ENCODE results near the gene ADCK1.
"Not testable (repeated sequence)": the region's sequence is repeated elsewhere in the genome, so short reads cannot be mapped to it uniquely, and the experiment has no call there.

Gene ADCK1

GRCh38 chr14:77955816-77956484, 156.0 kb downstream of the ADCK1 start:
- DNase-seq (ENCODE audit: low read depth), result no peak

DNA sequence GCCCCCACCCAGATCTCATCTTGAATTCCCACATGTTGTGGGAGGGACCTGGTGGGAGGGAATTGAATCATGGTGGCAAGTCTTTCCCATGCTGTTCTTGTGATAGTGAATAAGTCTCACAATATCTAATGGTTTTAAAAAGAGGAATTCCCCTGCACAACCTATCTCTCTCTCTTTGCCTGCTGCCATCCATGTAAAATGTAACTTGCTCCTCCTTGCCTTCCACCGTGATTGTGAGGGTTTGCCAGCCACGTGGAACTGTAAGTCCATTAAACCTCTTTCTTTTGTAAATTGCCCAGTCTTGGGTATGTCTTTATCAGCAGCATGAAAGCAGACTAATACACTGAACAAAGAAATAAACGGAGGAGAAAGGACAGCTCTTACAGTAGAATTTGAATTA, 159.8 kb downstream of the ADCK1 start:
- not testable (repeated sequence) for DNase-seq (ENCODE audit: low read depth)

GRCh38 chr14:77961847-77962580, 162.1 kb downstream of the ADCK1 start:
- no peak for DNase-seq (ENCODE audit: low read depth)

DNA sequence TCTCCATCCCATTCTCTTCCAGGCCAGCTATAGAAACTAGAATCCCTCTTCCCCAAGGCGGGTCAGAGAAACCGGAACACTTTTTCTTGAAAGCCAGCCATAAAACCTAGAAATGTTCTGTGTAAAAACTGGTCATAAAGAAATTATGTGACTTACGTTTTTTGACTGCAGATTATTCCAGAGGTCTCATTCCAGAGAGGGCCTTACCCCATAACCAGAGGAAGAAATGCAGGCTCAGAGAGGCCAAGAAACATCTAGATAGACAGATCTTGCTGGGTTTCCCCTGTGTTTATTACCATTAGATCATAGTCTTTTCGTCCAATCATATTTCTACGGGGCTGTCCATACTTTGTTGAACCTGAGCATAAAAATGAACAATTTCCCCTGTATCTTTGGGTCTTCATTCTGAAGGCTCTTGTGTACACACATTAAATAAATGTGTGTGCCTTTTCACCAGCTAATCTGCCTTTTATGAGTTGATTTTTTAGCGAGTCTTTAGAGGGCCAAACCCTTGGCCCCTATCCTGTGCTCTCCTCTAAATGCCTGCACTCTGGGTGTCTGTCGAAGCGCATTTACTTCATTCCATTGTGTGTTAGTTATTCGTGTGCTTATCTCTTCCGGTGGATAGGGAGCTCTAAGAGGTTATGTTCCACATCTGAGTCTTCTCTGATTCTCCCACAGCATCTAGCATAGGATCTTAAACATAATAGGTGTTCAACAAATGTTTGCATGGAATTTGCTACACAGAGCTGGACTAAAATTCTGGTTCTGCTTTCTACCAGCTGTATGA, 163.0 kb downstream of the ADCK1 start:
- DNase-seq (ENCODE audit: low read depth), result no peak

DNA sequence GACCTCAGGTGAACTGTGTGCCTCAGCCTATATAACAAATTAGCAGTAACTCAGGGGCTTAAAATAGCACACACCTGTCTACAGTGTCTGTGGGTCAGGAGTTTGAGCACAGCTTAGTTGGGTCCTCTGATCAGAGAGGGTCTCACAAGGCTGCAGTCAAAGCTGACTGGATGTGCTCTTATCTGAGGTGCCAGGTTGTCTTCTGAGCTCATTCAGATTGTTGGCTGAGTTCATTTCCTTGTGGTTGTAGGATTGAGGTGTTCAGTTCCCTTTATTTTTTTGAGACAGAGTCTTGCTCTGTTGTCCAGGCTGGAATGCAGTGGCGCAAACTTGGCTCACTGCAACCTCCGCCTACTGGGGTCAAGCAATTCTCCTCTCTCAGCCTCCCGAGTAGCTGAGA, 164.7 kb downstream of the ADCK1 start:
- no peak for DNase-seq (ENCODE audit: low read depth)

DNA sequence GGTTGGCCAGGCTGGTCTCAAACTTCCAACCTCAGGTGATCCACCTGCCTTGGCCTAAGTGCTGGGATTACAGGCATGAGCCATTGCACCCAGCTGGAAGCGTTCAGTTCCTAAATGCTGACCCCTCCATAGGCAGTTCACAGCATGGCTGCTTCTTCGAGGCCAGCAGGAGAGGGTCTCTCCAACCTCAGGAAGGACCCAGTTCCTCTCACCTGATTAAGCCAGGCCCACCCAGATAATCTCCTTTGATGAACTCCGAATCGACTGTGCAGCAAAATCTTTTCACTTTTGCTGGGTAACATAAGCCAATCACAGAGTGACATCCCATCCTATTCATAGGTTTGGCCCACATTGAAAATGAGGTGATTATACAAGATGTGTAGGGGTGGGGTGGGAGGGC, 165.1 kb downstream of the ADCK1 start:
- DNase-seq (ENCODE audit: low read depth), result no peak

GRCh38 chr14:77965919-77966435, 166.1 kb downstream of the ADCK1 start:
- DNase-seq (ENCODE audit: low read depth), result no peak

DNA sequence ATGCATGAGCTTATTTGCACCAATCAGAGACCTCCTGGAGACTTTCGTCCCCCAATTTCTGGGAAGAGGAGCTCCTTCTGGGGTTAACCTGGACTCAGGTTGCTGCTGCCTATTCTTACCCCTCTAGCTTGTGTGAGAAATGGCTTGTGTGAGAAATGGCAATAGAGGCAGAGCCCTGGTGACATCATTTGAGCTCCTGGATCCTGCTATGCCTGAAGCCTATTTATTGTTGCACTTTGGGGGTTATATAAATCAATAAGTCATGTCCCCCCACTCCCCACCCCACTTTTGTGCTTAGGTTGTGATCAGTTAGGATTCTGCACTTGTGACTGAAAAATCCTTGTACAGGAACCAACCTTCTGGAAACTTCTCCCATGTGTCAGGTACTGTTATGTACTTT, 167.2 kb downstream of the ADCK1 start:
- DNase-seq (ENCODE audit: low read depth), result no peak

DNA sequence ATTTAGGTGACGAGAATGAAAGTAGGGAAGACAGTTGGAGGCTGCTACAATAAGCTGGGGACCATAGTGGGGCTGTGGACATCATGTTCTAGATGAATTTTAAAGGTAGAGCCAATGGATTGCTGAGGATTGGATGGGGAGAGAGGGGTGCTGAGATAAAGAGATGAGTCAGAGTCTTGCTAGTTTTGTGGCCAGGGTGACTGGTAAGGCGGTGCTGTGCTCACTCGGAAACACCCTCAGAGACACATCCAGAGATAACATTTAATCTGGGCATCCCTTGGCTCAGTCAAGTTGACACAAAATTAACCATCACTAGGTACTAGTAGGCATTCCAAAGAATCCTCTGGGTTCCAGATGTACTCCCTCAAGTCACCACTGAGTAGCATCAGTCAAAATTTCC, 170.7 kb downstream of the ADCK1 start:
- no peak for DNase-seq (ENCODE audit: low read depth)

- DNase-seq (ENCODE audit: low read depth), result no peak
Observed at GRCh38 chr14:77973246-77973645, 173.3 kb downstream of the ADCK1 start.

GRCh38 chr14:77976591-77976990, 176.7 kb downstream of the ADCK1 start:
- no peak for DNase-seq (ENCODE audit: low read depth)

GRCh38 chr14:77979171-77979570, 179.3 kb downstream of the ADCK1 start:
- DNase-seq (ENCODE audit: low read depth), result no peak

GRCh38 chr14:77979666-77980351, 179.9 kb downstream of the ADCK1 start:
- no peak for DNase-seq (ENCODE audit: low read depth)

GRCh38 chr14:77980475-77981321, 180.8 kb downstream of the ADCK1 start:
- DNase-seq (ENCODE audit: low read depth), result no peak

Measured in activated gamma-delta T cell treated with anti-CD3 and anti-CD28 coated beads, Interleukin-2, amount 50 U/mL, for 16 hours (primary cell).